H1 (cell line): ENCODE data around the gene NAXD. TPM values are rescaled to one million over a fixed set of nuclear protein-coding genes. Genes with fewer than 3 reads are reported as not detected.

Experiments used
- CTCF ChIA-PET: fragments of 300-600 bp; sonication (Branson Sonifier 250); formaldehyde crosslinking; loops from one replicate; lab custom pipeline; 2021; ENCODE audit not compliant: partially characterized antibody; lab: Charles Lee
- POLR2A ChIA-PET: fragments of 300-600 bp; sonication (Branson Sonifier 250); formaldehyde crosslinking; loops from one replicate; lab custom pipeline; 2021; ENCODE audit warnings: inconsistent platforms; ENCODE audit not compliant: partially characterized antibody; lab: Charles Lee
- DNase-seq, 2 experiments: peaks; one replicate each; pipeline versions ENCODE4 v3.0.0 to v3.0.0-alpha.2; 2010 to 2022; ENCODE audit warnings: low spot score in 2 of 2, low read depth in 1 of 2, mixed read lengths in 1 of 2
- FAIRE-seq: peaks from 2 replicates; lab custom pipeline; 2011; peaks lifted over from hg19 to GRCh38; lab: Jason Lieb, UNC
- H2AFZ ChIP-seq: 2 replicates; pipeline ENCODE4 v1.8.1; 2012; ENCODE audit warnings: low read length, inconsistent platforms
- H2AK5ac ChIP-seq: 2 replicates; pipeline ENCODE4 v1.6.1; 2013; ENCODE audit warnings: low read depth, low read length
- H2BK120ac ChIP-seq: replicated peaks from 2 replicates; pipeline ENCODE3; 2013; ENCODE audit warnings: low read depth, low read length, inconsistent platforms
- H2BK12ac ChIP-seq: 2 replicates; pipeline ENCODE4 v1.6.1; 2013; ENCODE audit warnings: low read depth, low read length
- H2BK15ac ChIP-seq: 2 replicates; pipeline ENCODE4 v1.6.1; 2013; ENCODE audit warnings: low read length
- H2BK20ac ChIP-seq: 2 replicates; pipeline ENCODE4 v1.6.1; 2013; ENCODE audit warnings: low read length
- H2BK5ac ChIP-seq: 2 replicates; pipeline ENCODE4 v1.6.1; 2013; ENCODE audit warnings: low read depth, low read length
- H3K14ac ChIP-seq: 2 replicates; pipeline ENCODE4 v1.6.1; 2013; ENCODE audit warnings: inconsistent platforms; ENCODE audit not compliant: insufficient read length
- H3K18ac ChIP-seq: 2 replicates; pipeline ENCODE4 v1.6.1; 2013; ENCODE audit warnings: low read length; ENCODE audit errors: extremely low read depth
- H3K23ac ChIP-seq: 2 replicates; pipeline ENCODE4 v1.6.1; 2013; ENCODE audit warnings: inconsistent platforms; ENCODE audit not compliant: insufficient read length
- H3K23me2 ChIP-seq: 2 replicates; pipeline ENCODE4 v1.6.1; 2013; ENCODE audit warnings: low read depth, low read length
- H3K27ac ChIP-seq: 2 replicates; pipeline ENCODE4 v1.6.1; 2011; ENCODE audit warnings: low read depth, low read length, inconsistent platforms
- H3K27me3 ChIP-seq, 4 experiments: replicated peaks in 1 of 4; 1 replicate in 1 of 4; 2 replicates in 3 of 4; pipeline versions ENCODE4 v1.6.1 to v1.8.1; 2011 to 2013; ENCODE audit warnings: low read length in 3 of 4, mild to moderate bottlenecking in 3 of 4, inconsistent platforms in 2 of 4, mixed read lengths in 2 of 4, moderate library complexity in 1 of 4; ENCODE audit not compliant: control insufficient read depth in 3 of 4, insufficient read depth in 3 of 4; ENCODE audit errors: extremely low read depth in 1 of 4
- H3K36me3 ChIP-seq, 4 experiments: 2 replicates each; pipeline versions ENCODE4 v1.6.1 to v1.8.1; 2011 to 2013; ENCODE audit warnings: mild to moderate bottlenecking in 4 of 4, low read length in 3 of 4, moderate library complexity in 2 of 4, control low read depth in 1 of 4, inconsistent platforms in 1 of 4; ENCODE audit not compliant: insufficient read depth in 4 of 4, control insufficient read depth in 2 of 4
- H3K4ac ChIP-seq: replicated peaks from 2 replicates; pipeline ENCODE3; 2013; ENCODE audit warnings: low read length, low read depth, mixed read lengths, inconsistent platforms; ENCODE audit not compliant: insufficient read length
- H3K4me1 ChIP-seq, 4 experiments: replicated peaks in 1 of 4; 1 replicate in 1 of 4; 2 replicates in 3 of 4; pipeline versions ENCODE4 v1.6.1 to v1.8.1; 2011 to 2013; ENCODE audit warnings: low read length in 3 of 4, inconsistent platforms in 2 of 4, mixed read lengths in 1 of 4; ENCODE audit not compliant: insufficient read depth in 4 of 4, control insufficient read depth in 3 of 4
- H3K4me2 ChIP-seq, 2 experiments: 2 replicates each; pipeline versions ENCODE4 v1.6.1 to v1.8.1; 2011 to 2013; ENCODE audit warnings: low read depth in 2 of 2, low read length in 2 of 2, control low read depth in 1 of 2, inconsistent platforms in 1 of 2, mild to moderate bottlenecking in 1 of 2; ENCODE audit not compliant: insufficient read depth in 1 of 2
- H3K4me3 ChIP-seq, 4 experiments: fragments of 200-600, 300-600 bp in 1 of 4; sonication (generic), shearing (Covaris generic), sonication (Bioruptor Twin) in 1 of 4; 2 replicates each; pipeline versions ENCODE4 v1.5.1 to v1.8.1; 2011 to 2016; ENCODE audit warnings: low read length in 4 of 4, low read depth in 3 of 4, control low read depth in 2 of 4, inconsistent platforms in 2 of 4, mild to moderate bottlenecking in 2 of 4, mixed read lengths in 1 of 4, moderate library complexity in 1 of 4; ENCODE audit not compliant: insufficient read depth in 2 of 4; ENCODE audit errors: extremely low read depth in 1 of 4
- H3K56ac ChIP-seq: replicated peaks from 2 replicates; pipeline ENCODE3; 2013; ENCODE audit warnings: low read depth, mild to moderate bottlenecking, mixed read lengths, low read length, inconsistent platforms; ENCODE audit not compliant: insufficient read length
- H3K79me1 ChIP-seq: 2 replicates; pipeline ENCODE4 v1.6.1; 2013; ENCODE audit warnings: low read depth, low read length, control low read depth
- H3K79me2 ChIP-seq, 2 experiments: 2 replicates each; pipeline versions ENCODE4 v1.6.1 to v1.8.1; 2012 to 2013; ENCODE audit warnings: low read length in 2 of 2, mild to moderate bottlenecking in 2 of 2, inconsistent platforms in 1 of 2; ENCODE audit not compliant: insufficient read depth in 2 of 2, control insufficient read depth in 1 of 2
- H3K9ac ChIP-seq, 4 experiments: replicated peaks in 1 of 4; 1 replicate in 1 of 4; 2 replicates in 3 of 4; pipeline versions ENCODE4 v1.6.1 to v1.8.1; 2011 to 2013; ENCODE audit warnings: low read depth in 3 of 4, low read length in 3 of 4, control low read depth in 2 of 4, mild to moderate bottlenecking in 2 of 4, moderate library complexity in 2 of 4, inconsistent platforms in 1 of 4; ENCODE audit errors: extremely low read depth in 1 of 4
- H3K9me3 ChIP-seq, 2 experiments: 2 replicates each; pipeline versions ENCODE4 v1.6.1 to v1.8.1; 2012 to 2013; ENCODE audit warnings: mild to moderate bottlenecking in 2 of 2, moderate library complexity in 2 of 2, control low read depth in 1 of 2, inconsistent platforms in 1 of 2, low read depth in 1 of 2, low read length in 1 of 2, mixed read lengths in 1 of 2; ENCODE audit not compliant: insufficient read depth in 2 of 2
- H4K20me1 ChIP-seq, 2 experiments: replicated peaks in 1 of 2; 2 replicates each; pipeline versions ENCODE3 to v1.8.1; 2011 to 2013; ENCODE audit warnings: inconsistent platforms in 2 of 2, low read length in 2 of 2, mild to moderate bottlenecking in 1 of 2; ENCODE audit not compliant: insufficient read depth in 2 of 2, control insufficient read depth in 1 of 2
- H4K5ac ChIP-seq: 2 replicates; pipeline ENCODE4 v1.6.1; 2013; ENCODE audit warnings: low read length, low read depth, mixed read lengths, inconsistent platforms; ENCODE audit not compliant: insufficient read length
- H4K8ac ChIP-seq: 2 replicates; pipeline ENCODE4 v1.8.0; 2013; ENCODE audit warnings: mild to moderate bottlenecking, moderate library complexity, low read length, inconsistent platforms; ENCODE audit not compliant: insufficient read depth; ENCODE audit errors: extremely low read depth
- H4K91ac ChIP-seq: replicated peaks from 2 replicates; pipeline ENCODE3; 2013; ENCODE audit warnings: low read length, mixed read lengths, inconsistent platforms; ENCODE audit not compliant: insufficient read length
- SIN3A ChIP-seq, 2 experiments: IDR thresholded peaks in 1 of 2; conservative IDR thresholded peaks in 1 of 2; 2 replicates each; pipeline ENCODE4 v1.6.1; 2011 to 2012; ENCODE audit warnings: low read length in 2 of 2, improper control_type of control experiment in 1 of 2, low read depth in 1 of 2, mild to moderate bottlenecking in 1 of 2
- WGBS, 2 experiments: shearing (Covaris generic) in 1 of 2; methylation state at CpG; one replicate each; pipeline versions ENCODE4 v1.1.6 to v1.1.7; 2013 to 2015; ENCODE audit warnings: low lambda C conversion rate in 2 of 2, mixed read lengths in 2 of 2, inconsistent platforms in 1 of 2, low coverage in 1 of 2, missing lambda C conversion rate in 1 of 2; ENCODE audit not compliant: insufficient replicate concordance in 2 of 2, insufficient coverage in 1 of 2, insufficient read length in 1 of 2; ENCODE audit errors: extremely low coverage in 1 of 2, missing lambda C conversion rate in 1 of 2; 5-methylcytosine and 5-hydroxymethylcytosine counted together
- polyA plus RNA-seq, 7 experiments: library from polyadenylated mRNA; depleted of rRNA in 3 of 7; stranded (reverse) in 5 of 7; unstranded in 2 of 7; fragments of >200 nt in 5 of 7; fragments of 200-250 nt in 2 of 7; gene quantifications; 1 replicate in 5 of 7; 2 replicates in 1 of 7; 4 replicates in 1 of 7; pipeline versions ENCODE4 v1.2.1 to v1.2.3, GENCODE V29; 2011 to 2013; ENCODE audit warnings: missing spikeins in 2 of 7, mixed read lengths in 2 of 7
- total RNA-seq: library from RNA; stranded (reverse); fragmentation: NEBNext Ultra II Directional; extraction: Animal tissue kit (Norgen Biotek cat#: 25700); gene quantifications from 2 replicates; pipeline ENCODE4 v1.2.1, GENCODE V29; 2021

NAXD gene
- total and polyA plus RNA-seq, 2 of the 8 experiments (the other 6 are each of a cell fraction or from before 2014, with no cell fraction given), result 25.4 to 35.5 TPM

DNA sequence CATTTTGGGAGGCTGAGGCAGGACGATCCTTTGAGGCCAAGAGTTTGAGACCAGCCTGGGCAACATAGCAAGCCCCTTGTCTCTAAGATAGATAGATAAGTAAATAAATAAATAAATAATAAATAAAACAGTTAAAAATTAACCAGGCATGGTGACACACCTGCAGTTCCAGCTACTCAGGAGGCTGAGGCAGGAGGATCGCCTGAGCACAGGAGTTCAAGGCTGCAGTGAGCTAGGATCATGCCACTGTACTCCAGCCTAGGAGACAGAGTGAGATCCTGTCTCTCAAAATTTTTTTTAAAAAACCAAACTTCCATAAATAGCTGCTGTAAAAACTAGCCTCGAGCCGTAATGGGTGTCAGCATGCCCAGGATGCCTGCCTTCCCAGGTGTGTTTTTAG is 14.4 kb upstream of the NAXD start:
- Histone ChIP-seq H2AK5ac (no peak overlapping the region), H3K56ac (no peak overlapping the region), H3K4me3 (no peak overlapping the region), H3K27ac (no peak overlapping the region), H2BK20ac (no peak overlapping the region), H4K5ac (no peak overlapping the region), H4K8ac (no peak overlapping the region), H3K27me3 (no peaks in the 10 kb centered on the region), H3K4me2 (no peak overlapping the region), H4K20me1 (no peaks in the 10 kb centered on the region), H3K18ac (no peak overlapping the region), H3K4me1 (no peaks in the 10 kb centered on the region), H3K36me3 (no peaks in the 10 kb centered on the region), H3K23ac (no peak overlapping the region), H3K79me1 (no peaks in the 10 kb centered on the region), H4K91ac (no peak overlapping the region), H3K79me2 (no peaks in the 10 kb centered on the region), H3K4ac (no peak overlapping the region), H3K9me3 (peaks cover 0 to 2% of the 10 kb centered on the region in 2 experiments; a peak in 1 of 4 replicates), H2BK12ac (no peak overlapping the region), H2AFZ (no peak overlapping the region), H3K9ac (no peak overlapping the region), H2BK15ac (no peak overlapping the region), H2BK5ac (no peak overlapping the region), H3K14ac (no peak overlapping the region), H2BK120ac (no peak overlapping the region), H3K23me2 (no peaks in the 10 kb centered on the region)
- no peak for TF ChIP-seq SIN3A (conservative IDR thresholded peaks at IDR 0.05 in 1 of 2, IDR thresholded peaks at IDR 0.05 in 1 of 2; ENCODE audit: low read depth in 1 of 2, low read length in 2 of 2)
- ChIA-PET CTCF (interaction anchor here (0.9 to 2.4 kb wide), 3 partner anchors 8 to 44 kb away, joined by 3 to 8 read pairs (median 4); no protein-coding TSS in a partner anchor), POLR2A (interaction anchor here (2.5 kb wide), 1 partner anchor 15 kb away, joined by 6 read pairs; the partner anchor contains the start of gene NAXD)
- FAIRE-seq (no peak), DNase-seq (no peak)
- 96% methylated on average over 4 of the region's 4 CpGs; no CpG with 5 or more reads in 1 of the 2 experiments for WGBS, 2 experiments
